Thyroid gland (tissue), 4 donors: ENCODE measurements around the gene TUBGCP2. TPM values are rescaled to one million over a fixed set of nuclear protein-coding genes. Genes with fewer than 3 reads are reported as not detected.

ENCODE experiments used
- DNase-seq, 2 donors: peaks; one replicate each; pipeline ENCODE4 v3.0.0-alpha.2; 2019
- H3K27ac ChIP-seq, 3 donors: fragments of 200-600 bp; sonication (generic); 1 replicate in 2 of 3; 2 replicates in 1 of 3; pipeline ENCODE4 v1.5.1; 2016 to 2019; ENCODE audit warnings: mild to moderate bottlenecking in 1 of 3, moderate library complexity in 1 of 3
- H3K27me3 ChIP-seq: fragments of 200-600 bp; sonication (generic); one replicate; pipeline ENCODE4 v1.5.1; 2019
- H3K36me3 ChIP-seq, 2 donors: fragments of 200-600 bp; sonication (generic); one replicate each; pipeline ENCODE4 v1.5.1; 2016 to 2019
- H3K4me1 ChIP-seq, 2 donors: fragments of 200-600 bp; sonication (generic); one replicate each; pipeline ENCODE4 v1.5.1; 2017 to 2019
- H3K4me3 ChIP-seq, 3 donors: fragments of 200-600 bp; sonication (generic); replicated peaks in 1 of 3; 1 replicate in 2 of 3; 2 replicates in 1 of 3; pipeline ENCODE4 v1.5.1; 2016; ENCODE audit warnings: mild to moderate bottlenecking in 1 of 3
- H3K9me3 ChIP-seq: fragments of 200-600 bp; sonication (generic); one replicate; pipeline ENCODE4 v1.5.1; 2017
- POLR2A ChIP-seq, 2 donors: fragments of 450-650 bp; IDR thresholded peaks; one replicate each; pipeline ENCODE4 v1.6.1; 2017; ENCODE audit warnings: antibody characterized with exemption in 2 of 2, mild to moderate bottlenecking in 2 of 2, moderate library complexity in 1 of 2
- WGBS, 2 donors: methylation state at CpG; one replicate each; pipeline ENCODE4 v1.1.5; 2017; 5-methylcytosine and 5-hydroxymethylcytosine counted together
- intact Hi-C: fragments of 100-400 bp; cut with DNase I; formaldehyde crosslinking; loops from one replicate; pipeline ENCODE4 v1.15.1; 2023
- total RNA-seq, 4 donors: library from RNA; depleted of rRNA; stranded (reverse); fragments of >200 nt; gene quantifications; one replicate each; pipeline ENCODE4 v1.2.3, GENCODE V29; 2016
- TF ChIP-seq, protein P1 (sequence below), 6 experiments: fragments of 200-600 bp in 3 of 6; fragments of 450-650 bp in 3 of 6; sonication (generic) in 3 of 6; IDR thresholded peaks; one replicate each; pipeline ENCODE4 v1.5.1; 2016 to 2019; ENCODE audit warnings: antibody characterized with exemption in 6 of 6, mild to moderate bottlenecking in 2 of 6, inconsistent platforms in 1 of 6, moderate library complexity in 1 of 6

Gene TUBGCP2
- total RNA-seq, 4 donors from 2014 or later = 56.5 to 73.3 (median 62.9) TPM

- no peak overlapping the region for H3K4me3 ChIP-seq
- TF ChIP-seq, protein P1, sequence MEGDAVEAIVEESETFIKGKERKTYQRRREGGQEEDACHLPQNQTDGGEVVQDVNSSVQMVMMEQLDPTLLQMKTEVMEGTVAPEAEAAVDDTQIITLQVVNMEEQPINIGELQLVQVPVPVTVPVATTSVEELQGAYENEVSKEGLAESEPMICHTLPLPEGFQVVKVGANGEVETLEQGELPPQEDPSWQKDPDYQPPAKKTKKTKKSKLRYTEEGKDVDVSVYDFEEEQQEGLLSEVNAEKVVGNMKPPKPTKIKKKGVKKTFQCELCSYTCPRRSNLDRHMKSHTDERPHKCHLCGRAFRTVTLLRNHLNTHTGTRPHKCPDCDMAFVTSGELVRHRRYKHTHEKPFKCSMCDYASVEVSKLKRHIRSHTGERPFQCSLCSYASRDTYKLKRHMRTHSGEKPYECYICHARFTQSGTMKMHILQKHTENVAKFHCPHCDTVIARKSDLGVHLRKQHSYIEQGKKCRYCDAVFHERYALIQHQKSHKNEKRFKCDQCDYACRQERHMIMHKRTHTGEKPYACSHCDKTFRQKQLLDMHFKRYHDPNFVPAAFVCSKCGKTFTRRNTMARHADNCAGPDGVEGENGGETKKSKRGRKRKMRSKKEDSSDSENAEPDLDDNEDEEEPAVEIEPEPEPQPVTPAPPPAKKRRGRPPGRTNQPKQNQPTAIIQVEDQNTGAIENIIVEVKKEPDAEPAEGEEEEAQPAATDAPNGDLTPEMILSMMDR (IDR thresholded peaks at IDR 0.05) = no peak
- no peak for TF ChIP-seq POLR2A (IDR thresholded peaks at IDR 0.05)
- H3K27ac ChIP-seq = no peak overlapping the region
- WGBS, 2 donors = 84 to 91% methylated on average over 15 to 17 of the region's 17 CpGs
- DNase-seq = no peak
- H3K36me3 ChIP-seq = peaks cover 0 to 10% of the 10 kb centered on the region in 2 donors
- no peaks in the 10 kb centered on the region for H3K9me3 ChIP-seq
- H3K4me1 ChIP-seq = peaks cover 14 to 19% of the 10 kb centered on the region in 2 donors
- H3K27me3 ChIP-seq = no peaks in the 10 kb centered on the region
- intact Hi-C loops = no loop called here
These were observed 1.7 kb downstream of the TUBGCP2 start for GRCh38 chr10:133306941-133307379.

- Histone ChIP-seq H3K4me3 (no peak overlapping the region), H3K27me3 (no peaks in the 10 kb centered on the region), H3K9me3 (no peaks in the 10 kb centered on the region), H3K36me3 (peaks cover 0 to 7% of the 10 kb centered on the region in 2 donors), H3K27ac (no peak overlapping the region), H3K4me1 (peaks cover 14 to 19% of the 10 kb centered on the region in 2 donors)
- TF ChIP-seq POLR2A (IDR thresholded peaks at IDR 0.05) = no peak
- TF ChIP-seq, protein P1 (IDR thresholded peaks at IDR 0.05) = no peak
- WGBS, 2 donors = 91 to 94% methylated on average over 5 of the region's 5 CpGs
- intact Hi-C loops = no loop called here
- DNase-seq = no peak
These were observed 2.6 kb downstream of the TUBGCP2 start for GRCh38 chr10:133306097-133306476.

DNA sequence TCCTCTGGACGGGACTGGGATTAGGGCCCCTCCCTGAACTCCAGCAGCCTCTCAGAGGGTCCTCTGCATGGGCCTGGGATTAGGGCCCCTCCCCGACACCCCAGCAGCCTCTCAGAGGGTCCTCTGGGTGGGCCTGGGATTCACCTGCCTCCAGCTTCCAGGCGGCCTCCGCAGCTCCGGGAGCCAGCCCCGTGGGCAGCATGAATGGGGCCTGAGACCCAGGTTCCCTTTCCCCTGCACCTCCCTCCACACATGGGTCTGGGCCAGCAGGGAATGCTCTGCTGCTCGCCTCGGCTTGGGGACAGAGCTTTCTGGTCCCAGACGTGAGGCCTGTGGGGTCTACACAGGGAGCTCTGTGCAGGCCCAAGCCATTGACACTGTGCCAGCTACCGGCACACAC lies 5.5 kb downstream of the TUBGCP2 start:
- no peak overlapping the region for H3K4me3 ChIP-seq
- TF ChIP-seq, protein P1 (IDR thresholded peaks at IDR 0.05) = no peak
- TF ChIP-seq POLR2A (IDR thresholded peaks at IDR 0.05) = no peak
- no peaks in the 10 kb centered on the region for H3K27me3 ChIP-seq
- no peak for DNase-seq
- intact Hi-C loops = no loop called here
- WGBS, 2 donors = 83 to 95% methylated on average over 6 to 7 of the region's 10 CpGs
- H3K27ac ChIP-seq = no peak overlapping the region
- H3K4me1 ChIP-seq = peaks cover 9 to 15% of the 10 kb centered on the region in 2 donors
- H3K36me3 ChIP-seq = peaks cover 21 to 28% of the 10 kb centered on the region in 2 donors
- H3K9me3 ChIP-seq = no peaks in the 10 kb centered on the region

- H3K36me3 ChIP-seq = peaks cover 31 to 38% of the 10 kb centered on the region in 2 donors
- 97% methylated on average over 4 of the region's 14 CpGs; no CpG with 5 or more reads in 1 of the 2 donors for WGBS, 2 donors
These were observed 6.4 kb downstream of the TUBGCP2 start for GRCh38 chr10:133302230-133302629.

DNA sequence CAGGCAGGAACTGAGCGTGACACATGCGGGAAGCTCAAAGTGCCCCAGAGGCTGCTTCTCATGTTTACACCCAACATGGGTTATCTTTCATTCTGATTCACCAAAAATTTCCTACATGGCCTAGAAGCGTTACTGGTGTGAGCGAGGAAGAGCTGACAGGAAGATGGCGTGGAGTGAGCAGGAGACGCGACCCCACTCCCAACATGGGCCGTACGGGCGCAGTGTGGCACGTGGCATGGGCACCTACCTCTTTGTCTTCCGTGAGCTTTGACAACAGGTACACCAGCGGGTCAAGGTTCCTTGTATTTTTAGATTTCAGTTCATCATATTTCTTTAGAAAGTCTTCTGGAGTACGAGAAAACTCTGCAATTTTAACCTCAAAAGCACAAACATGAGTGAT lies 8.9 kb downstream of the TUBGCP2 start:
- intact Hi-C loops = no loop called here
- TF ChIP-seq, protein P1 (IDR thresholded peaks at IDR 0.05) = no peak
- TF ChIP-seq POLR2A (IDR thresholded peaks at IDR 0.05) = no peak
- H3K36me3 ChIP-seq = peaks cover 56 to 62% of the 10 kb centered on the region in 2 donors
- H3K27me3 ChIP-seq = no peaks in the 10 kb centered on the region
- H3K4me1 ChIP-seq = no peaks in the 10 kb centered on the region
- 94 to 97% methylated on average over 14 of the region's 14 CpGs for WGBS, 2 donors
- H3K27ac ChIP-seq = no peak overlapping the region
- no peak overlapping the region for H3K4me3 ChIP-seq
- DNase-seq = no peak
- H3K9me3 ChIP-seq = no peaks in the 10 kb centered on the region

More at GRCh38 chr10:133302230-133302629, 6.4 kb downstream of the TUBGCP2 start:
- TF ChIP-seq POLR2A (IDR thresholded peaks at IDR 0.05) = no peak
- TF ChIP-seq, protein P1 (IDR thresholded peaks at IDR 0.05) = no peak
- no peaks in the 10 kb centered on the region for H3K27me3 ChIP-seq
- no peak overlapping the region for H3K27ac ChIP-seq
- intact Hi-C loops = no loop called here
- H3K4me3 ChIP-seq = no peak overlapping the region
- peaks cover 5 to 9% of the 10 kb centered on the region in 2 donors for H3K4me1 ChIP-seq
- no peak for DNase-seq
- no peaks in the 10 kb centered on the region for H3K9me3 ChIP-seq
